ENCODE data around the gene RNF141.

RNF141 gene

GRCh38 chr11:10540915-10541560, at the start of gene RNF141:
TSS of gene RNF141 (minus strand) at chr11:10541187. CDS start at chr11:10534158, 7,029 bp downstream.
- Histone ChIP-seq H3K36me3 (ENCODE audit: insufficient read depth, low read length) (peaks cover 3% of the 10 kb centered on the region; the same call in 1 of the 2 replicates), H3K9ac (ENCODE audit: insufficient read length) (peak within 1 kb of the TSS; percentile 91), H3K27ac (peak within 1 kb of the TSS; percentile 65), H3K9me3 (ENCODE audit: low read depth, low read length) (peaks cover 4% of the 10 kb centered on the region; the same call in 1 of the 2 replicates), H3K4me3 (peak within 1 kb of the TSS; percentile 78)
- no peak for DNase-seq (ENCODE audit: low read depth, low spot score)
- TF ChIP-seq FOXP2 (optimal IDR thresholded peaks at IDR 0.05; ENCODE audit: control extremely low read depth, extremely low read length, insufficient read depth) (no peak), POLR2AphosphoS5 (IDR thresholded peaks at IDR 0.05; ENCODE audit: borderline replicate concordance, low read depth, low read length) (peak; percentile 91)

DNA sequence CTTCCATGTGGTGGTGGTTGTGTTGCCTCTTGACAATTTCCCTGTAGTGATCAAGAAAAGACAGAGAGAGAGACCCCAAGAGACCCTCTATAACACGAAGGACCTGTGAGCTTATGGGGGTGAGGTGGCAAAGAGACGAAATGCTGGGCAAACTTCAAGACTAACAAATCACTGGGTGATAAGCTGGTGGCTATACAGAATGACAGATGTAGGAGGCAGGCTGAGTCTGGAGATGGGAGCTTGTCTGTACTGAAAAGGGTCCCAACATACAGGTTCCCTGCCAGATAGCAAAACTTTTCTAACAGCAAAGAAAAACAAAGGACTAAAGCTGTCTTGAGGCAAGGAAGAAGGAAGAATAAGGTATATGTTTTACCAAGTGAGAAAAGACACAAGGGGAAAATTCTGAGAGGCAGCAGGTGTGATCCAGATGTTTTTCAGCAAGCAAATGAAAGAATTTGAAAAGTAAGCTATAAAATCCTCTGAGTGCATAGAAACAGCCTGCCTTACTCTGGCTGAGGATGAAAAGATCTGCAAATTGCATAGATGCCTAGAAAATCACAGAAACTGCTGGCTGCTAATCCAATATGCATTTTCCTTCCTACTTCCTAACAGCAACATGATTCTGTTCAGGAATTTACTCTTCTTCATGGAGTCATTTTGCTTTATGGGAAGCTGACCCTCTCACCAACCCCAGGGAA, 49.4 kb upstream of the RNF141 start:
- no peak for DNase-seq (ENCODE audit: low read depth, low spot score)
- TF ChIP-seq EZH2 (IDR thresholded peaks at IDR 0.05) = no peak
- no peaks in the 10 kb centered on the region for H3K9me3 ChIP-seq (ENCODE audit: low read depth, low read length)
- H3K9ac ChIP-seq (ENCODE audit: insufficient read length) = peak overlapping the region; percentile 62
- H3K27ac ChIP-seq = peak overlapping the region; percentile 98
- peak overlapping the region; percentile 50 for H3K4me3 ChIP-seq
- no peaks in the 10 kb centered on the region for H3K36me3 ChIP-seq (ENCODE audit: insufficient read depth, low read length)

GRCh38 chr11:10588904-10589303, 47.9 kb upstream of the RNF141 start:
- Histone ChIP-seq H3K9ac (ENCODE audit: insufficient read length) (no peak overlapping the region), H3K36me3 (ENCODE audit: insufficient read depth, low read length) (no peaks in the 10 kb centered on the region), H3K9me3 (ENCODE audit: low read depth, low read length) (no peaks in the 10 kb centered on the region), H3K27ac (no peak overlapping the region), H3K4me3 (no peak overlapping the region)
- DNase-seq (ENCODE audit: low read depth, low spot score) = no peak
- TF ChIP-seq FOXP2 (optimal IDR thresholded peaks at IDR 0.05; ENCODE audit: control extremely low read depth, extremely low read length, insufficient read depth) = no peak
- TF ChIP-seq EZH2 (IDR thresholded peaks at IDR 0.05) = no peak
- no peak for TF ChIP-seq POLR2AphosphoS5 (IDR thresholded peaks at IDR 0.05; ENCODE audit: borderline replicate concordance, low read depth, low read length)

DNA sequence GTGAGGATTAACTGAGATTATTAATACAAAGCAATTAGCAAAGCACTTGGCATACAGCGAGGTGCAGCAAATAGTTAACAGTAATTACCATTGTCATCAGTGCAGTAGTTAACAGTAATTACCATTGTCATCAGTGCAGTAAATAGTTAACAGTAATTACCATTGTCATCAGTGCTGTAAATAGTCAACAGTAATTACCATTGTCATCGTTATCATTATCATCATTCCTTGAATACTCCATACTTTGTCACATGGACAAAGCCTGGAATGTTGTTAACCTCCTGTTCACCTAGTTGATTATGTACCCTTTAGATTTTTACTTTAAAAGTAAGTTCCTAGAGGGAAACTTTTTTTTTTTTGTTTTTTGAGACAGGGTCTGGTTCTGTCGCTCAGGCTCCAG, 47.0 kb upstream of the RNF141 start:
- Histone ChIP-seq H3K4me3 (no peak overlapping the region), H3K9me3 (ENCODE audit: low read depth, low read length) (no peaks in the 10 kb centered on the region), H3K27ac (no peak overlapping the region), H3K9ac (ENCODE audit: insufficient read length) (no peak overlapping the region), H3K36me3 (ENCODE audit: insufficient read depth, low read length) (no peaks in the 10 kb centered on the region)
- no peak for DNase-seq (ENCODE audit: low read depth, low spot score)
- TF ChIP-seq FOXP2 (optimal IDR thresholded peaks at IDR 0.05; ENCODE audit: control extremely low read depth, extremely low read length, insufficient read depth) (no peak), POLR2AphosphoS5 (IDR thresholded peaks at IDR 0.05; ENCODE audit: borderline replicate concordance, low read depth, low read length) (no peak), EZH2 (IDR thresholded peaks at IDR 0.05) (no peak)

DNA sequence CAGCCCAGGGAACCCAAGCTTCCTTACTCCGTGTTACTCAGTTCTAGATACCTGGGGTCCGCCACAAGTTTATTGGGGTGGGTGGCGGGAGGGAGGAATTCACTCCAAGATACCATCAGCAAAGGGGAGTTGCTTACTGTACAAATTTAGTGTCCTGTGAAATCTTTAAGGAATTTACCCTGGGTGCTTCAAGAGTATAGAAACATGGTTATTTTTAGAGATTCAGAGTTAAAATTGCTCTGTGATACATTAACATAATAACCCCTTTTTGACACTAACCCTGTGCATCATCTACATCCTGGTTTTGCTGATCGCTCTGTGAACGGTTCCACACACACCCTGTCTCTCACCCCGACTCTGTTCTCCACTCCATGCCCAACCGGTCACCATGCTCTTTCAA, 46.4 kb upstream of the RNF141 start:
- no peak overlapping the region for H3K4me3 ChIP-seq
- no peak overlapping the region for H3K9ac ChIP-seq (ENCODE audit: insufficient read length)
- no peaks in the 10 kb centered on the region for H3K9me3 ChIP-seq (ENCODE audit: low read depth, low read length)
- H3K36me3 ChIP-seq (ENCODE audit: insufficient read depth, low read length) = no peaks in the 10 kb centered on the region
- H3K27ac ChIP-seq = peak overlapping the region; percentile 80
- no peak for TF ChIP-seq POLR2AphosphoS5 (IDR thresholded peaks at IDR 0.05; ENCODE audit: borderline replicate concordance, low read depth, low read length)
- no peak for TF ChIP-seq FOXP2 (optimal IDR thresholded peaks at IDR 0.05; ENCODE audit: control extremely low read depth, extremely low read length, insufficient read depth)
- no peak for TF ChIP-seq EZH2 (IDR thresholded peaks at IDR 0.05)
- DNase-seq (ENCODE audit: low read depth, low spot score) = no peak

GRCh38 chr11:10584071-10584501, 43.1 kb upstream of the RNF141 start:
- peak overlapping the region; percentile 27; the same call in 1 of the 2 replicates for H3K4me3 ChIP-seq
- no peak for DNase-seq (ENCODE audit: low read depth, low spot score)
- peak overlapping the region; percentile 84 for H3K27ac ChIP-seq
- H3K36me3 ChIP-seq (ENCODE audit: insufficient read depth, low read length) = no peaks in the 10 kb centered on the region
- H3K9ac ChIP-seq (ENCODE audit: insufficient read length) = no peak overlapping the region
- TF ChIP-seq FOXP2 (optimal IDR thresholded peaks at IDR 0.05; ENCODE audit: control extremely low read depth, extremely low read length, insufficient read depth) (no peak), EZH2 (IDR thresholded peaks at IDR 0.05) (no peak), POLR2AphosphoS5 (IDR thresholded peaks at IDR 0.05; ENCODE audit: borderline replicate concordance, low read depth, low read length) (no peak)
- H3K9me3 ChIP-seq (ENCODE audit: low read depth, low read length) = no peaks in the 10 kb centered on the region

GRCh38 chr11:10581481-10582019, 40.6 kb upstream of the RNF141 start:
- H3K27ac ChIP-seq = no peak overlapping the region
- TF ChIP-seq FOXP2 (optimal IDR thresholded peaks at IDR 0.05; ENCODE audit: control extremely low read depth, extremely low read length, insufficient read depth) (no peak), POLR2AphosphoS5 (IDR thresholded peaks at IDR 0.05; ENCODE audit: borderline replicate concordance, low read depth, low read length) (no peak), EZH2 (IDR thresholded peaks at IDR 0.05) (no peak)
- no peak for DNase-seq (ENCODE audit: low read depth, low spot score)
- H3K36me3 ChIP-seq (ENCODE audit: insufficient read depth, low read length) = no peaks in the 10 kb centered on the region
- H3K4me3 ChIP-seq = no peak overlapping the region
- no peak overlapping the region for H3K9ac ChIP-seq (ENCODE audit: insufficient read length)
- H3K9me3 ChIP-seq (ENCODE audit: low read depth, low read length) = no peaks in the 10 kb centered on the region

GRCh38 chr11:10580623-10581022, 39.6 kb upstream of the RNF141 start:
- no peak overlapping the region for H3K27ac ChIP-seq
- H3K9me3 ChIP-seq (ENCODE audit: low read depth, low read length) = no peaks in the 10 kb centered on the region
- TF ChIP-seq FOXP2 (optimal IDR thresholded peaks at IDR 0.05; ENCODE audit: control extremely low read depth, extremely low read length, insufficient read depth) (no peak), POLR2AphosphoS5 (IDR thresholded peaks at IDR 0.05; ENCODE audit: borderline replicate concordance, low read depth, low read length) (no peak), EZH2 (IDR thresholded peaks at IDR 0.05) (no peak)
- no peaks in the 10 kb centered on the region for H3K36me3 ChIP-seq (ENCODE audit: insufficient read depth, low read length)
- no peak for DNase-seq (ENCODE audit: low read depth, low spot score)
- no peak overlapping the region for H3K4me3 ChIP-seq
- H3K9ac ChIP-seq (ENCODE audit: insufficient read length) = no peak overlapping the region

Measured in SK-N-MC (cell line).